SU-DHL-6 (cell line): ENCODE data around the gene SLC16A7.

Experiments
- CTCF ChIP-seq: fragments of 200-600 bp; sonication (generic); IDR thresholded peaks from one replicate; pipeline ENCODE4 v1.5.1; 2017; ENCODE audit warnings: antibody characterized with exemption, mild to moderate bottlenecking, low read length, moderate library complexity; ENCODE audit not compliant: insufficient read depth, poor library complexity, severe bottlenecking
- EZH2phosphoT487 ChIP-seq: fragments of 200-600 bp; sonication (generic), shearing (Covaris generic); conservative IDR thresholded peaks from 2 replicates; pipeline ENCODE4 v1.6.1; 2018; ENCODE audit warnings: mild to moderate bottlenecking, antibody characterized with exemption, low read length, moderate library complexity, mixed read lengths

GRCh38 chr12:59664495-59664894 is 68.7 kb downstream of the SLC16A7 start:
- TF ChIP-seq CTCF (no peak), EZH2phosphoT487 (no peak)
